IMR-90 (cell line): ENCODE results near the gene CTR9.

ENCODE experiments used
- CEBPB ChIP-seq: IDR thresholded peaks from 2 replicates; pipeline ENCODE4 v1.6.1; 2012; ENCODE audit warnings: low read depth, low read length, improper control_type of control experiment
- CHD1 ChIP-seq: IDR thresholded peaks from 2 replicates; pipeline ENCODE4 v1.6.1; 2012; ENCODE audit warnings: low read depth, low read length, improper control_type of control experiment
- CTCF ChIP-seq: conservative IDR thresholded peaks from 2 replicates; pipeline ENCODE4 v1.5.1; 2012; ENCODE audit warnings: mild to moderate bottlenecking, low read depth, low read length, improper control_type of control experiment
- MAZ ChIP-seq: IDR thresholded peaks from 2 replicates; pipeline ENCODE4 v1.6.1; 2012; ENCODE audit warnings: low read depth, mild to moderate bottlenecking, low read length, improper control_type of control experiment, moderate library complexity, borderline replicate concordance
- POLR2A ChIP-seq: IDR thresholded peaks from 2 replicates; pipeline ENCODE4 v1.6.1; 2012; ENCODE audit warnings: mild to moderate bottlenecking, low read depth, low read length
- RAD21 ChIP-seq: IDR thresholded peaks from 2 replicates; pipeline ENCODE4 v1.6.1; 2012; ENCODE audit warnings: low read length, improper control_type of control experiment
- RFX5 ChIP-seq: IDR thresholded peaks from 2 replicates; pipeline ENCODE4 v1.8.0; 2012; ENCODE audit warnings: low read depth, mild to moderate bottlenecking, low read length, moderate library complexity
- SMC3 ChIP-seq: fragments of 150-350 bp; IDR thresholded peaks from 2 replicates; pipeline ENCODE4 v1.6.1; 2016; ENCODE audit warnings: low read depth, mild to moderate bottlenecking, antibody characterized with exemption, low read length, moderate library complexity
- USF2 ChIP-seq: fragments of 150-350 bp; IDR thresholded peaks from 2 replicates; pipeline ENCODE4 v1.6.1; 2017; ENCODE audit warnings: mild to moderate bottlenecking, antibody characterized with exemption, low read length, low read depth

- TF ChIP-seq CHD1 (no peak), CTCF (no peak), RFX5 (no peak), SMC3 (no peak), POLR2A (no peak), USF2 (peak; percentile 28; the same call in 1 of the 2 replicates), RAD21 (no peak), MAZ (no peak), CEBPB (no peak)
These were observed 34.3 kb upstream of the CTR9 start for GRCh38 chr11:10716543-10717259.
